ENCODE results near the gene PCARE. TPM values are rescaled to one million over a fixed set of nuclear protein-coding genes. Genes with fewer than 3 reads are reported as not detected.

PCARE gene
- total RNA-seq, 1 donor = under 0.01 TPM

DNA sequence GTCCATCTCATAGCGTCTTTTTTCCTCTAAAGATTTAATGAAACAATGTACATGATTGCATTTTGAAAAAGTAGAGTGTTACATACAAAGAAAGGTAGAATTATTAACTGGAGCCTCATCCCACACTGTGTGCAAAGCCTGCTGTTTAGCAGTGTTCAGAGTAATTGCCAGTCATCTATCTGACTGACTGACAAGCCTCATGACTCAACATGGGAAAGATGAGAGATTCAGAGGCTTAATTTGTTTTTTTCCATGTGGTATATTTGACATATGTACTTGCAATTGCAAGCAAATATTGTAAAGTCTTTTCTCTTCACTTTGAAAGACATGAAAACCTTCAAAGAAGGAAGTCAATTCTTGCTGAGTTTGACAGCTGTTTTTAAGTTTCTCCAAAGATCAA, 14.7 kb downstream of the PCARE start:
- DNase-seq (ENCODE audit: low read depth) = no peak
- TF ChIP-seq CTCF (IDR thresholded peaks at IDR 0.05; ENCODE audit: insufficient read depth, low read length) = no peak
- no peak overlapping the region for H3K4me3 ChIP-seq (ENCODE audit: low read depth, low read length)

- no peak for TF ChIP-seq CTCF (IDR thresholded peaks at IDR 0.05; ENCODE audit: insufficient read depth, low read length)
Measured at GRCh38 chr2:29057006-29057405, 17.3 kb downstream of the PCARE start.

DNA sequence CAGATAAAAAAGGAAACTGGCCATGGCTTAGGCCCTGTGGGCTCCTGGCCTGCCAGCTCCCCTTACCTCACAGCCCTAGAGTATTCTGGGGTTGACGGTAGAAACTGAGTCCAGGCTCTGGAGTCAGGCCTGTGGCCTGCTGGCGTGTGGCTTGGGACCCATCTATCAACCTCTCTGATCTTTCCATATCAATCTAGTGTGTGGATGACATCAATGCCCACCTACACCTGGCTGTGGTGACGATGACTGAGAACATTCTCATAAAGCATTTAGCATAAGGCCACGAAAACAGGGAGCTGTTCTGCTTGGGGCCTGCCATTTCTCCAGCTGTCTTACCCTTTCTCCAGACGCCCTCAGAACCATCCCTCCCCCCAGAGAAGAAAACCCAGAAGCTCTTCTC, 17.9 kb downstream of the PCARE start:
- DNase-seq (ENCODE audit: low read depth) = no peak
- no peak for TF ChIP-seq CTCF (IDR thresholded peaks at IDR 0.05; ENCODE audit: insufficient read depth, low read length)
- no peak overlapping the region for H3K4me3 ChIP-seq (ENCODE audit: low read depth, low read length)

More at GRCh38 chr2:29057006-29057405, 17.3 kb downstream of the PCARE start:
- H3K4me3 ChIP-seq (ENCODE audit: low read depth, low read length) = no peak overlapping the region
- no peak for DNase-seq (ENCODE audit: low read depth)

DNA sequence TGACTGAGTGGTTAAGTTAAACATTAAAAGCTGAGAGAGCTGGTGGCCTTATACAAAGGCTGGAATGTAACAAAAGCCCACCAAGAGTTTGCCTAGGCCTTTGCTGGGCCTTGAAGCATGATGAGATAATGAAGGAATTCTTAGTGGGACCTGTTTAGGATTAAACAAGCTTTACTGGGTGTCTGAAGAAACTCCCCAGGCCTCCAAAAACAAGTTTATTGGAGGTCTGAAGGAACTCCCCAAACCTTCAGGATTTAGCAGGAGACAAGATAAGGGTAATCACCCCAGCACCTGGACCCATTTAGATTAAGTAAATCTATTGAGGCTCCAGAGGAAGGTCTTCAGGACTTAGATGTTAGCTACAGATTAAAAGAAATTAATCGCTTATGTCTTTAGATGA, 18.7 kb downstream of the PCARE start:
- no peak for TF ChIP-seq CTCF (IDR thresholded peaks at IDR 0.05; ENCODE audit: insufficient read depth, low read length)
- H3K4me3 ChIP-seq (ENCODE audit: low read depth, low read length) = no peak overlapping the region
- no peak for DNase-seq (ENCODE audit: low read depth)

DNA sequence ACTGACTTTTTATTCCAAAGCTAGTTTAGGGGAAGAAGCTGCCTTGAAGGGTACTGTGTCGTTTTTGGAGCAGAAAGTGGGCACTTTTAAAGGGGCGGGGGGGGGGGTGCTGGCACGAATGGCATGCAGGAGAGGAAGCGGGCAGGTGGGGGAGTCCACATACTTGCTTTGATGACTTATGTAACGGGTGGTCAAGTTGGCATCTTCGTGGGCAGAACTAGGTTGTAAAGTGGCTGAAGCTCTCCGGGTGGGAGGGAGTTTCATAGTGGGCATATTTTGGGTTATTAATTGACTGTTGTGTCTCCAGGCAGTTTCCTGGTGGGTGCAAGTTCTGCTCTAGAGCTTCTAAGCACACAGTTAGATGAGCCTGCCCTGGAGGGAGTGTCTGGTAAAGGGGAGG, 19.9 kb downstream of the PCARE start:
- TF ChIP-seq CTCF (IDR thresholded peaks at IDR 0.05; ENCODE audit: insufficient read depth, low read length) = no peak
- no peak for DNase-seq (ENCODE audit: low read depth)
- no peak overlapping the region for H3K4me3 ChIP-seq (ENCODE audit: low read depth, low read length)

DNA sequence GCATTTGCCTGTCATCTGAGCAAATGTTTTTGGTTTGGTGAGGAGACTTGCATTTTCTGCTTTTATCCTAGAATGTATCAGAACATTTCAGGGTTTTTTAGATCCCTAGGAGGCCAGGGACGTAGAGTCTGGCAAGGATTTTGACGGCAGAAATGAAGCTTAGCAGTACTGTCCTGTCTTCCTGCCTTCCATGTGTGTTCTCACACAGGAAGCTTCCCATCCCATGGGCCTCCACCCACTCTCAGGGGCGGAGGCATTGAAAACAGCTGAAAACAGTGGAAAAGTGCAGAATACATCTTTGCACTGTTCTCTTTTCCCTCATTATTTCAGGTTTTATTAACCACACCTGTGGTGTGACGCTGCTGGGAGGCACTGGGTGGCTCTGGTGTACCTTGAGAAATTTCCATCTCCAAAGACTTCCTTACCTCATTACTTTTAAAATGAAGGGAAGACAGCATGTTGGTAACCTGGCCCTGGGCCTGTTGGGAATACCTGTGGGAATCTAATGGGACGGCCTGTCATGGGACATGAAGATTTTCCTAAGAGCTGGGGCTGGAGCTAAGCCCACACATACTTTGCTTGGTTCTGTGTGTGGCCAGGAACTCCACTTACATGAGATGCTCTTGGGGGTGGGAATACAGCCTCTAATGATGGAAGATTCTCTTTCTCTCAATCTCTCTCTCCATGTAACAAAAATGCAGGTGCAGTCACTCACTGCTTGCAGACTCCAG, 20.5 kb downstream of the PCARE start:
- H3K4me3 ChIP-seq (ENCODE audit: low read depth, low read length) = no peak overlapping the region
- TF ChIP-seq CTCF (IDR thresholded peaks at IDR 0.05; ENCODE audit: insufficient read depth, low read length) = peak; percentile 5
- no peak for DNase-seq (ENCODE audit: low read depth)

- no peak for DNase-seq (ENCODE audit: low read depth)
- no peak overlapping the region for H3K4me3 ChIP-seq (ENCODE audit: low read depth, low read length)
- TF ChIP-seq CTCF (IDR thresholded peaks at IDR 0.05; ENCODE audit: insufficient read depth, low read length) = no peak
Measured at GRCh38 chr2:29053223-29053622, 21.1 kb downstream of the PCARE start.
